Astrocyte (in vitro differentiated cells and primary cell): ENCODE measurements around the gene CCDC116. TPM values are rescaled to one million over a fixed set of nuclear protein-coding genes. Genes with fewer than 3 reads are reported as not detected.

Source experiments
- DNase-seq: peaks from one replicate; pipeline ENCODE4 v3.0.0-alpha.2; 2010; ENCODE audit warnings: low read depth
- FAIRE-seq: peaks from 2 replicates; lab custom pipeline; 2011; peaks lifted over from hg19 to GRCh38; lab: Jason Lieb, UNC
- H2AFZ ChIP-seq: 2 replicates; pipeline ENCODE4 v1.6.0; 2012; ENCODE audit warnings: low read depth, low read length, inconsistent platforms
- H3K27ac ChIP-seq: 2 replicates; pipeline ENCODE4 v1.5.1; 2011; ENCODE audit warnings: low read depth, low read length, inconsistent platforms
- H3K27me3 ChIP-seq: 2 replicates; pipeline ENCODE4 v1.6.0; 2011; ENCODE audit warnings: low read length, inconsistent platforms; ENCODE audit not compliant: insufficient read depth
- H3K36me3 ChIP-seq: 2 replicates; pipeline ENCODE4 v1.5.1; 2011; ENCODE audit warnings: low read length, inconsistent platforms; ENCODE audit not compliant: insufficient read depth
- H3K4me1 ChIP-seq: 2 replicates; pipeline ENCODE4 v1.5.1; 2011; ENCODE audit warnings: low read length, inconsistent platforms; ENCODE audit not compliant: insufficient read depth
- H3K4me2 ChIP-seq: 2 replicates; pipeline ENCODE4 v1.6.0; 2012; ENCODE audit warnings: low read length, inconsistent platforms
- H3K4me3 ChIP-seq: 2 replicates; pipeline ENCODE4 v1.5.1; 2011; ENCODE audit warnings: low read depth, mild to moderate bottlenecking, low read length, inconsistent platforms; ENCODE audit not compliant: insufficient read depth
- H3K79me2 ChIP-seq: 2 replicates; pipeline ENCODE4 v1.6.0; 2012; ENCODE audit warnings: mild to moderate bottlenecking, low read length, inconsistent platforms; ENCODE audit not compliant: insufficient read depth
- H3K9ac ChIP-seq: 2 replicates; pipeline ENCODE4 v1.6.0; 2012; ENCODE audit warnings: mild to moderate bottlenecking, low read length, inconsistent platforms
- H3K9me3 ChIP-seq: 2 replicates; pipeline ENCODE4 v1.5.1; 2012; ENCODE audit warnings: low read depth, mild to moderate bottlenecking, low read length, inconsistent platforms; ENCODE audit not compliant: insufficient read depth
- H4K20me1 ChIP-seq: 2 replicates; pipeline ENCODE4 v1.6.0; 2012; ENCODE audit warnings: low read length, inconsistent platforms; ENCODE audit not compliant: insufficient read depth
- H3K27ac Mint-ChIP-seq: one replicate; pipeline ENCODE4 v1.8.0; 2021; ENCODE audit warnings: mild to moderate bottlenecking, mixed read lengths; ENCODE audit not compliant: unreplicated experiment
- H3K27me3 Mint-ChIP-seq: one replicate; pipeline ENCODE4 v1.8.0; 2021; ENCODE audit warnings: low read depth, mixed read lengths; ENCODE audit not compliant: unreplicated experiment
- H3K36me3 Mint-ChIP-seq: one replicate; pipeline ENCODE4 v1.8.0; 2021; ENCODE audit warnings: low read depth, mixed read lengths; ENCODE audit not compliant: unreplicated experiment
- H3K4me1 Mint-ChIP-seq: one replicate; pipeline ENCODE4 v1.8.0; 2021; ENCODE audit warnings: low read depth, mixed read lengths; ENCODE audit not compliant: unreplicated experiment
- H3K4me3 Mint-ChIP-seq: one replicate; pipeline ENCODE4 v1.8.0; 2021; ENCODE audit warnings: mild to moderate bottlenecking, moderate library complexity, mixed read lengths; ENCODE audit not compliant: unreplicated experiment
- H3K9me3 Mint-ChIP-seq: one replicate; pipeline ENCODE4 v1.8.0; 2021; ENCODE audit warnings: mild to moderate bottlenecking, mixed read lengths; ENCODE audit not compliant: unreplicated experiment
- EZH2 ChIP-seq: IDR thresholded peaks from 2 replicates; pipeline ENCODE4 v1.6.1; 2012; ENCODE audit warnings: mild to moderate bottlenecking, low read length, inconsistent platforms; ENCODE audit not compliant: insufficient read depth
- total RNA-seq: library from RNA; stranded (reverse); gene quantifications from 2 replicates; pipeline ENCODE4 v1.2.1, GENCODE V29; 2021
- TF ChIP-seq, protein P1 (sequence below): IDR thresholded peaks from 2 replicates; pipeline ENCODE4 v1.5.1; 2011; ENCODE audit warnings: low read depth, mild to moderate bottlenecking, inconsistent platforms, low read length, moderate library complexity; ENCODE audit not compliant: insufficient read depth

Gene CCDC116
- total RNA-seq, 1 donor from 2014 or later = 0.11 TPM

DNA sequence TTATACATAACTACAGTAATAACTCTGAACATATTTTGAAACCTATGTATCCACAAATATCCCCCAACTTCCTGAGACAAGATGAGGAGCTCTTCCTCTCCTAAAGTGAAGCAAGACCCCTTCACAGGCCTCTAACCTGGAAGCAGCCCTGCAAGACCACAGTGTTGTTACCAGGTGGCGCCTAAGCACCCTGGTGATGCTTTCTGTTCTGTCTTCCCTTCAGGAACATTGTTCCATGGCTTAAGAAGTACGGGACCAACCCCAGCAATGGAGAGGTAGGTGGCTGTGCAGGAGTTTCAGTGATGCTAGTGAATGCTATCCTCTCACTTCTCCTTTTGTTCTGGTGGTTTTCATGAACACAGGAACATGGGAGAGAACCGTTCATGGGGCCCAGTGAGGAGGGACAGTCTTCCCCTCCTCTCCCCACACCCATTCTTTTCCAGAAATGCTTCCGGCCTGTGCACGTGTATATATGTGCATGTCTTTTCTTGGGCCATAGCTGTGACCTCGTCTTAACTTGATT is 39.6 kb downstream of the CCDC116 start:
- Histone ChIP-seq H3K4me3 (no peak overlapping the region), H3K27ac (no peak overlapping the region), H3K4me1 (no peaks in the 10 kb centered on the region), H3K27me3 (no peaks in the 10 kb centered on the region), H3K4me2 (no peak overlapping the region), H3K9me3 (no peaks in the 10 kb centered on the region), H4K20me1 (peaks cover 24% of the 10 kb centered on the region), H3K9ac (no peak overlapping the region), H2AFZ (no peak overlapping the region), H3K36me3 (peaks cover 25% of the 10 kb centered on the region), H3K79me2 (peaks cover 17% of the 10 kb centered on the region)
- Mint-ChIP-seq H3K4me1 (peaks cover 2% of the 10 kb centered on the region), H3K9me3 (no peaks in the 10 kb centered on the region), H3K36me3 (peaks cover 23% of the 10 kb centered on the region), H3K4me3 (no peak overlapping the region), H3K27me3 (no peaks in the 10 kb centered on the region), H3K27ac (no peak overlapping the region)
- TF ChIP-seq EZH2 = no peak
- TF ChIP-seq, protein P1, sequence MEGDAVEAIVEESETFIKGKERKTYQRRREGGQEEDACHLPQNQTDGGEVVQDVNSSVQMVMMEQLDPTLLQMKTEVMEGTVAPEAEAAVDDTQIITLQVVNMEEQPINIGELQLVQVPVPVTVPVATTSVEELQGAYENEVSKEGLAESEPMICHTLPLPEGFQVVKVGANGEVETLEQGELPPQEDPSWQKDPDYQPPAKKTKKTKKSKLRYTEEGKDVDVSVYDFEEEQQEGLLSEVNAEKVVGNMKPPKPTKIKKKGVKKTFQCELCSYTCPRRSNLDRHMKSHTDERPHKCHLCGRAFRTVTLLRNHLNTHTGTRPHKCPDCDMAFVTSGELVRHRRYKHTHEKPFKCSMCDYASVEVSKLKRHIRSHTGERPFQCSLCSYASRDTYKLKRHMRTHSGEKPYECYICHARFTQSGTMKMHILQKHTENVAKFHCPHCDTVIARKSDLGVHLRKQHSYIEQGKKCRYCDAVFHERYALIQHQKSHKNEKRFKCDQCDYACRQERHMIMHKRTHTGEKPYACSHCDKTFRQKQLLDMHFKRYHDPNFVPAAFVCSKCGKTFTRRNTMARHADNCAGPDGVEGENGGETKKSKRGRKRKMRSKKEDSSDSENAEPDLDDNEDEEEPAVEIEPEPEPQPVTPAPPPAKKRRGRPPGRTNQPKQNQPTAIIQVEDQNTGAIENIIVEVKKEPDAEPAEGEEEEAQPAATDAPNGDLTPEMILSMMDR = no peak
- DNase-seq = no peak
- no peak for FAIRE-seq

DNA sequence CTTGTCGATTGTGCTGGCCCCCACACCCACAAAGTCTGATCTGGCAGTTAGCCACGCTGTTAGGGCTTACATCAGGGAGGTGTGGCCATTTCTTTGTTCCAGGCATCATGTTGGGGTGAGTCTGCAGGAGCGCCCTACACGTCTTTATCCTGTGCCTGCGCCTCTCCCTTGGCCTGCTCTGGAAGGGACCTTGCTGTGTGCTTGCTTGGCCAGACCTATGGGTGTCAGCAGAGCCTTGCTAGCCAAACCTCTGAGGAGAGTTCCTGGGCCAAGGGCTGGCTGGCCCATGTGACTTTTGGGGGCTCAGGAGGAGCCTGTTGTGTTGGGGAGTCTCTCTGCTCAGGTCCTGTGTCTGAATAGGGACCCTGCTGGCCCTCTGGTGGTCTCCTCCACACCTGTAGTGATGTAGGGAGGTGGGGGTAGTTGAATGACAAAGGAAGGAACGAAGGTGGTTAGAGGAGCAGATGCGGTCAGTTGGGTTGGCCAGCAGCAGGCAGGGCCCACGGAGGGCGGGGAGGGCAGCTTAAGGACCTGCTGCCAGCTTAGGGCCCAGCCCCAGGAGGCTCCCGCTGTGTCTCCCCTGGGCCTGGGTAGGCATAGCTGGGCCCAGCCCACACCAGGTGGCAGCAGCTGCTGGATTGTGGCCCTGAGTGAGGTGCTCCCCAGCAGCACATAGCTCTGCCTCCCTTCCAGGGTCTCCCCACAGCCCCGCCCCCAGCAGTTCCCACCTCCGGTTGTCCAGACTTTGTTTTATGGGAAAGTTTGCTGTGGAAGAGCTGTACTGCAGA is 41.2 kb downstream of the CCDC116 start:
- Histone ChIP-seq H3K4me3 (no peak overlapping the region), H3K27ac (no peak overlapping the region), H2AFZ (no peak overlapping the region), H3K27me3 (no peaks in the 10 kb centered on the region), H3K9ac (no peak overlapping the region), H3K9me3 (no peaks in the 10 kb centered on the region), H3K4me2 (no peak overlapping the region), H3K4me1 (no peaks in the 10 kb centered on the region), H3K79me2 (peaks cover 9% of the 10 kb centered on the region), H4K20me1 (peaks cover 24% of the 10 kb centered on the region), H3K36me3 (peaks cover 25% of the 10 kb centered on the region)
- FAIRE-seq = no peak
- DNase-seq = no peak
- H3K36me3 Mint-ChIP-seq = peaks cover 30% of the 10 kb centered on the region
- H3K9me3 Mint-ChIP-seq = no peaks in the 10 kb centered on the region
- H3K27me3 Mint-ChIP-seq = no peaks in the 10 kb centered on the region
- no peaks in the 10 kb centered on the region for H3K4me1 Mint-ChIP-seq
- H3K4me3 Mint-ChIP-seq = no peak overlapping the region
- TF ChIP-seq EZH2 = no peak
- no peak overlapping the region for H3K27ac Mint-ChIP-seq

DNA sequence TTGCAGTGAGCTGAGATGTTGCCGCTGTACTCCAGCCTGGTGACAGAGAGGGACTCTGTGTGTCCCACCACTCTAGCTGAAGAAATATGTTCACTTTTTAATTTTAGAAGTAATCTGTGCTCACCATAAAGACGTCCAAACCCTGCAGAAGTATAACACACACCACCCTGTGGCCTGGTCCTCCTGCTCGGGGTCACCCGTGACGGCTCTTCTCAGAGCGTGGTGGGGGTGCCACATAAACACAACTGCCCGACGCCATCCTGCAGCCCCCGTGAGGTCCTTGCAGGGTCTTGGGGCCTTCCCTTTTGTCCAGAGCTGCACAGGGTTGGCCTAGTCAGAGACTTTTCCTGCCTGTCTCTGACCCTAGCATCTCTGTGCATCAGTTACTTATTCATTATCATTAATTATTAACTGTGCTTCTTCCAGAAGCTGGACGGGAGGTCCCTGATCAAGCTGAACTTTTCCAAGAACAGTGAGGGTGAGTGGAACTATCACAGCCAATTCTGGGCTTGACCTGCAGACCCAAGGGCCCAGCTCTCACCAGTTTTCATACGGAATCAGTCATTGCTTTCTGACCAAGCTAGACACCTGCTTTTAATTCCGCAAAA is 42.2 kb downstream of the CCDC116 start:
- no peaks in the 10 kb centered on the region for H3K4me1 Mint-ChIP-seq
- Histone ChIP-seq H3K27me3 (no peaks in the 10 kb centered on the region), H3K9ac (no peak overlapping the region), H3K4me1 (no peaks in the 10 kb centered on the region), H3K4me3 (no peak overlapping the region), H3K27ac (no peak overlapping the region), H4K20me1 (peaks cover 18% of the 10 kb centered on the region), H2AFZ (no peak overlapping the region), H3K4me2 (no peak overlapping the region), H3K79me2 (peaks cover 3% of the 10 kb centered on the region), H3K9me3 (no peaks in the 10 kb centered on the region), H3K36me3 (peaks cover 24% of the 10 kb centered on the region)
- peaks cover 30% of the 10 kb centered on the region for H3K36me3 Mint-ChIP-seq
- H3K9me3 Mint-ChIP-seq = no peaks in the 10 kb centered on the region
- no peaks in the 10 kb centered on the region for H3K27me3 Mint-ChIP-seq
- no peak for FAIRE-seq
- H3K27ac Mint-ChIP-seq = no peak overlapping the region
- DNase-seq = no peak
- TF ChIP-seq EZH2 = no peak
- TF ChIP-seq, protein P1 = no peak
- no peak overlapping the region for H3K4me3 Mint-ChIP-seq
